Stomach (tissue), 4 donors: Measurements from ENCODE around the gene YIF1B.

ENCODE experiments used
- CTCF ChIP-seq, 7 experiments: fragments of 450-650 bp in 4 of 7; fragments of 200-600 bp in 3 of 7; sonication (generic) in 3 of 7; IDR thresholded peaks; one replicate each; pipeline ENCODE4 v1.5.1; 2016 to 2019; ENCODE audit warnings: antibody characterized with exemption in 7 of 7, control low read depth in 2 of 7, mild to moderate bottlenecking in 1 of 7
- EP300 ChIP-seq: sonication (generic); formaldehyde crosslinking; IDR thresholded peaks from one replicate; pipeline ENCODE4 v1.6.1; 2017; ENCODE audit warnings: antibody characterized with exemption
- POLR2A ChIP-seq, 4 donors: fragments of 450-650 bp; IDR thresholded peaks; one replicate each; pipeline ENCODE4 v1.6.1; 2016; ENCODE audit warnings: antibody characterized with exemption in 4 of 4, control low read depth in 2 of 4, mild to moderate bottlenecking in 1 of 4, moderate library complexity in 1 of 4
- POLR2AphosphoS5 ChIP-seq, 3 donors: sonication (generic); formaldehyde crosslinking; IDR thresholded peaks; one replicate each; pipeline ENCODE4 v1.6.1; 2016; ENCODE audit warnings: antibody characterized with exemption in 3 of 3

GRCh38 chr19:38316477-38317067, 825 bp upstream of the YIF1B start:
- no peak for TF ChIP-seq EP300
- TF ChIP-seq POLR2AphosphoS5 (IDR thresholded peaks at IDR 0.05) = no peak
- no peak for TF ChIP-seq POLR2A (IDR thresholded peaks at IDR 0.05)
- TF ChIP-seq CTCF (IDR thresholded peaks at IDR 0.05) = no peak
